ENCODE measurements around the gene LRCH1.

DNA sequence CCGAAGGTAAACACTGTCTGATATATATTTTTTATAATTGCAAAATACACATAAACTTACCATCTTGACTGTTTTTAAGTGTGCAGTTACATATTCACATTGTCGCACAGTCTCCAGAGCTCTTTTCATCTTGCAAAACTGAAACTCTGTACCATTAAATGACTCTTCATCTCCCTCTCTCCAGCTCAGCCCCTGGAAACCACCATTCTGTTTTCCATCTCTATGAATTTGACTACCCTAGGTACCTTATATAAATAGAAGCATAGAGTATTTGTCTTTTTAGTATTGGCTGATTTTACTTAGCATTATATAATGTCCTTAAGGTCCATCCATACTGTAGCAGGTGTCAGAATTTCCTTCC is 45.8 kb downstream of the LRCH1 start:
- TF ChIP-seq, protein P1, sequence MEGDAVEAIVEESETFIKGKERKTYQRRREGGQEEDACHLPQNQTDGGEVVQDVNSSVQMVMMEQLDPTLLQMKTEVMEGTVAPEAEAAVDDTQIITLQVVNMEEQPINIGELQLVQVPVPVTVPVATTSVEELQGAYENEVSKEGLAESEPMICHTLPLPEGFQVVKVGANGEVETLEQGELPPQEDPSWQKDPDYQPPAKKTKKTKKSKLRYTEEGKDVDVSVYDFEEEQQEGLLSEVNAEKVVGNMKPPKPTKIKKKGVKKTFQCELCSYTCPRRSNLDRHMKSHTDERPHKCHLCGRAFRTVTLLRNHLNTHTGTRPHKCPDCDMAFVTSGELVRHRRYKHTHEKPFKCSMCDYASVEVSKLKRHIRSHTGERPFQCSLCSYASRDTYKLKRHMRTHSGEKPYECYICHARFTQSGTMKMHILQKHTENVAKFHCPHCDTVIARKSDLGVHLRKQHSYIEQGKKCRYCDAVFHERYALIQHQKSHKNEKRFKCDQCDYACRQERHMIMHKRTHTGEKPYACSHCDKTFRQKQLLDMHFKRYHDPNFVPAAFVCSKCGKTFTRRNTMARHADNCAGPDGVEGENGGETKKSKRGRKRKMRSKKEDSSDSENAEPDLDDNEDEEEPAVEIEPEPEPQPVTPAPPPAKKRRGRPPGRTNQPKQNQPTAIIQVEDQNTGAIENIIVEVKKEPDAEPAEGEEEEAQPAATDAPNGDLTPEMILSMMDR (IDR thresholded peaks at IDR 0.05): no peak
- no peak for TF ChIP-seq POLR2A (IDR thresholded peaks at IDR 0.05)
